Mammary epithelial cell (primary cell): Measurements from ENCODE around the gene MPST.

Experiments
- EZH2 ChIP-seq: IDR thresholded peaks from 2 replicates; pipeline ENCODE4 v1.6.1; 2012; ENCODE audit warnings: low read length, inconsistent platforms, borderline replicate concordance
- TF ChIP-seq, protein P1 (sequence below), 2 donors: IDR thresholded peaks in 1 of 2; conservative IDR thresholded peaks in 1 of 2; 2 replicates each; pipeline ENCODE4 v1.5.1; 2011 to 2012; ENCODE audit warnings: inconsistent platforms in 2 of 2, low read length in 2 of 2, mild to moderate bottlenecking in 2 of 2, control low read depth in 1 of 2, low read depth in 1 of 2; ENCODE audit not compliant: insufficient read depth in 1 of 2; ENCODE audit errors: extremely low read depth in 1 of 2

GRCh38 chr22:37024339-37025157 is 5.0 kb downstream of the MPST start:
- TF ChIP-seq, protein P1, sequence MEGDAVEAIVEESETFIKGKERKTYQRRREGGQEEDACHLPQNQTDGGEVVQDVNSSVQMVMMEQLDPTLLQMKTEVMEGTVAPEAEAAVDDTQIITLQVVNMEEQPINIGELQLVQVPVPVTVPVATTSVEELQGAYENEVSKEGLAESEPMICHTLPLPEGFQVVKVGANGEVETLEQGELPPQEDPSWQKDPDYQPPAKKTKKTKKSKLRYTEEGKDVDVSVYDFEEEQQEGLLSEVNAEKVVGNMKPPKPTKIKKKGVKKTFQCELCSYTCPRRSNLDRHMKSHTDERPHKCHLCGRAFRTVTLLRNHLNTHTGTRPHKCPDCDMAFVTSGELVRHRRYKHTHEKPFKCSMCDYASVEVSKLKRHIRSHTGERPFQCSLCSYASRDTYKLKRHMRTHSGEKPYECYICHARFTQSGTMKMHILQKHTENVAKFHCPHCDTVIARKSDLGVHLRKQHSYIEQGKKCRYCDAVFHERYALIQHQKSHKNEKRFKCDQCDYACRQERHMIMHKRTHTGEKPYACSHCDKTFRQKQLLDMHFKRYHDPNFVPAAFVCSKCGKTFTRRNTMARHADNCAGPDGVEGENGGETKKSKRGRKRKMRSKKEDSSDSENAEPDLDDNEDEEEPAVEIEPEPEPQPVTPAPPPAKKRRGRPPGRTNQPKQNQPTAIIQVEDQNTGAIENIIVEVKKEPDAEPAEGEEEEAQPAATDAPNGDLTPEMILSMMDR (conservative IDR thresholded peaks at IDR 0.05 in 1 of 2, IDR thresholded peaks at IDR 0.05 in 1 of 2; ENCODE audit: extremely low read depth in 1 of 2, insufficient read depth in 1 of 2, low read depth in 1 of 2, low read length in 2 of 2), result no peak
- TF ChIP-seq EZH2, result no peak
